Cortex of kidney (tissue), 1 donor: ENCODE results near the gene EIF3CL.
"Not testable (repeated sequence)": the region's sequence is repeated elsewhere in the genome, so short reads cannot be mapped to it uniquely, and the experiment has no call there.

Experiments
- DNase-seq: peaks from one replicate; lab custom pipeline; 2025; lab: John Stamatoyannopoulos, UW

The EIF3CL gene

GRCh38 chr16:28364268-28365173, 39.1 kb downstream of the EIF3CL start:
- not testable (repeated sequence) for DNase-seq

DNA sequence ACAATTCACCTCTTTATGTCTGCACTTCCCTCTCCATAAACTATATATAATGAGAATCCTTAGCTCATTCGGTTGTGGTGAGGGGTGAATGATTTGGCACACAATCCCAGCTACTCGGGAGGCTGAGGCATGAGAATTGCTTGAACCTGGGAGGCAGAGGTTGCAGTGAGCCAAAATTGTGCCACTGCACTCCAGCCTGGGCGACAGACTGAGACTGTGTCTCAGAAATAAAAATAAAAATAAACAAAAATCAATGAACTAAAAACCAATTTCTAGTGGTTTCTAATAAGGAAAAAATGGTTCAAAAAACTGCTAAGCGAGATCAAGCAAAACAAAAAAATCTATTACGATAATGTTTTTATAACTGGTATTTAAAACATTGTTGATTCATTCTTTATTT, 40.2 kb downstream of the EIF3CL start, which contains the start of gene NPIPB6:
Gene NPIPB6 (minus strand): TSS at position 101 of the 400 bp plus-strand sequence. CDS start 686 bp downstream, outside the sequence.
- DNase-seq = not testable (repeated sequence)

DNA sequence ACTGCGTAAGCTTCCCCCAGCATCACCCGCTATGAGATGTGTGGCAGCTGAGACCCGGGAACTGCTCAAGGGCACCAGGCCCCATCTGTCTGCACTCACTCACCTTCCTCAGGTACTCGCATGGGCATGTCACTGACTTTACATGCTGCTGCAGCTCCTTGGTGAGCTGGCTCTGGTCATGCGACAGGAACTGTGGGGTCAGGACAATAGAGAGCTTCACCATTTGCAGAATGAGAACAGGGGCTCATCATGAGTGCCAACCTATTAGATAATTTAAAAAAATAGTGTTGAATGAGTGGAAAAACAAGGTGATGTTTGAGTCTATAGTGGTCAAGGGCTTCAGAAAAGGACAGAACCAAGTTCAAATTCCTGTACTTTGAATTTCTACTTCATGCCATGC, 41.0 kb downstream of the EIF3CL start:
- DNase-seq = not testable (repeated sequence)

DNA sequence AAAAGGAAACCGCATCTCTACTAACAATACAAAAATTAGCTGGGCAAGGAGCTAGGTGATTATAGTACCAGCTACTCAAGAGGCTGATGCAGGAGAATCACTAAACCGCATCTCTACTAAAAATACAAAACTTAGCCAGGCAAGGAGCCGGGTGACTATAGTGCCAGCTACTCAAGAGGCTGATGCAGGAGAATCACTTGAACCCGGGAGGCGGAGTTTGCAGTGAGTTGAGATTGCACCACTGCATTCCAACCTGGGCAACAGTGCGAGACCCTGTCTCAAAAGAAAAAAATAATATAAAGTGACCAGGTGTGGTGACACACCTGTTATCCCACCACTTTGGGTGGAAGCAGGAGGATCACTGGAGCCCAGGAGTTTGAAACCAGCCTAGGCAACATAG, 65.4 kb downstream of the EIF3CL start:
- DNase-seq = not testable (repeated sequence)

DNA sequence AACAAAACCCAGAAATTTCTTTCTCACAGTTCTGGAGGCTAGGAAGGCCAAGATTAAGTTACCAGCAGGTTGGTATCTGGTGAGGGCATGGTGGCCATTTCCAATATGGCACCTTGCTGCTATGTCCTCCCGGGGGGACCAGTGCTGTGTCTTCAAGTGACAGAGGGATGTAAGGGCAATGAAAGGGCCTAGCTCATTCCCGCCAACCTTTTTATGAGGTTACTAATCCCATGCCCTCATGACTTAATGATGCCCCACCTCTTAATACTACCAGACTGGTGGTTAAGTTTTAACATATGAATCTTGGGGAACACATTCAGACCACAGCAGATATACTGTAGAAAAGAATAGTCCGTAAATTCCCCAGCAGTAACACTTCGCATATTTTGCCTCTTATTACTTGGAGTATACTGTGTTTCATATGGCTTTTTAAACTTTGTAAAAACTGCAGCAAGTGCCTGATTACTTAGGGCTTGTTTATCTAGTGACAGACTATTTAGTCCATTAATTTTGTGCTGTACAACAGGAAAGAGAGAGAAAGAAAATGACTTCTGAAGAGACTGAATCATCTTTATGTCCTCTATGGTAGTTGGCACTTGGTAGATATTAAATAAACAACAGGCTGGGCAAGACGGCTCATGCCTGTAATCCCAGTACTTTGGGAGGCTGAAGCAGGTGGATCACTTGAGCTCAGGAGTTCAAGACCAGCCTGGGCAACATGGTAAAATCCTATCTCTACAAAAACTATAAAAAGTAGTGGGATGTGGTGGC, 66.5 kb downstream of the EIF3CL start:
- DNase-seq = not testable (repeated sequence)

- DNase-seq = not testable (repeated sequence)
Observed at GRCh38 chr16:28335678-28336077, 68.0 kb downstream of the EIF3CL start.

- DNase-seq = not testable (repeated sequence)
Observed at GRCh38 chr16:28332632-28333031, 71.0 kb downstream of the EIF3CL start.

DNA sequence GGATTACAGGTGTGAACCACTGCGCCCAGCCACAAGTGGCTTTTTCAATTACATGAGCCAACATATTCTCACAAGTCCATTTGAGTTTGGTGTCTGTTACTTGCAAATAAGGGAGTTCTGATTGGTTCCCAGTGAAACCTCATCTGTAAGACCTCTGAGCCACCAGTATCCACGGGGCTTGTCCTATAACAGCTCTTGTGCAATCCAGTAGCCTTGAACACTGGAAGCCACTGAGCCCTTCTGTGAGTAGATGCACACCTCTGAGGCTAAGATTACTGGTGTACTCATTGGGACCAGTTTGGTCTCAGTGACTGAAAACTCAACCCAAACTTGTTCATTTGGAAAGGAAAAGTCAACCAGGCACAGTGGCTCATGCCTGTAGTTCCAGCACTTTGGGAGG, 72.7 kb downstream of the EIF3CL start:
- DNase-seq = not testable (repeated sequence)

- DNase-seq = not testable (repeated sequence)
Observed at GRCh38 chr16:28330232-28330631, 73.4 kb downstream of the EIF3CL start.
